PC-9 (cell line): ENCODE results near the gene ANKRD11. TPM values are rescaled to one million over a fixed set of nuclear protein-coding genes. Genes with fewer than 3 reads are reported as not detected.

Experiments
- BruUV-seq: library from RNA; stranded (reverse); fragments of 400-500 nt; replicated peaks from 2 replicates; lab custom pipeline; 2021; lab: Mats Ljungman, UMichigan
- CTCF ChIA-PET: fragments of 300-600 bp; sonication (Branson Sonifier 250); formaldehyde crosslinking; loops from one replicate; lab custom pipeline; 2022; ENCODE audit warnings: antibody characterized with exemption; lab: Charles Lee
- POLR2A ChIA-PET: fragments of 300-600 bp; sonication (Branson Sonifier 250); formaldehyde crosslinking; loops from one replicate; lab custom pipeline; 2022; ENCODE audit warnings: antibody characterized with exemption; ENCODE audit not compliant: unreplicated experiment; lab: Charles Lee
- DNase-seq, 2 experiments: peaks; one replicate each; pipeline versions ENCODE4 v3.0.0 to v3.0.0-alpha.2; 2015 to 2022; ENCODE audit warnings: mixed read lengths in 1 of 2
- H2AFZ ChIP-seq: fragments of 200-600 bp; sonication (generic); 2 replicates; pipeline ENCODE4 v1.8.1; 2017; ENCODE audit warnings: antibody characterized with exemption
- H3F3A ChIP-seq: fragments of 200-600 bp; sonication (generic); 2 replicates; pipeline ENCODE4 v1.8.1; 2017; ENCODE audit warnings: antibody characterized with exemption, mild to moderate bottlenecking, low read depth; ENCODE audit not compliant: insufficient read depth
- H3K27ac ChIP-seq: fragments of 200-600 bp; sonication (generic); 2 replicates; pipeline ENCODE4 v1.6.1; 2016; ENCODE audit warnings: mixed run types
- H3K27me3 ChIP-seq: fragments of 200-600 bp; sonication (generic); 2 replicates; pipeline ENCODE4 v1.6.1; 2016; ENCODE audit warnings: low read depth, mixed run types; ENCODE audit not compliant: insufficient read depth
- H3K36me3 ChIP-seq: fragments of 200-600 bp; sonication (generic); 2 replicates; pipeline ENCODE4 v1.6.1; 2016; ENCODE audit warnings: low read depth, mixed run types
- H3K4me1 ChIP-seq: fragments of 200-600 bp; sonication (generic); replicated peaks from 2 replicates; pipeline ENCODE4 v1.6.1; 2016; ENCODE audit warnings: mixed run types; ENCODE audit not compliant: insufficient read depth
- H3K4me2 ChIP-seq: fragments of 200-600 bp; sonication (generic); 2 replicates; pipeline ENCODE4 v1.6.1; 2017; ENCODE audit warnings: mixed run types
- H3K4me3 ChIP-seq: fragments of 200-600 bp; sonication (generic); 2 replicates; pipeline ENCODE4 v1.6.1; 2016; ENCODE audit warnings: mixed run types
- H3K79me2 ChIP-seq: fragments of 200-600 bp; sonication (generic); 2 replicates; pipeline ENCODE4 v1.6.1; 2017; ENCODE audit warnings: low read depth, mixed run types
- H3K9me2 ChIP-seq: fragments of 200-600 bp; sonication (generic); 2 replicates; pipeline ENCODE4 v1.8.1; 2017; ENCODE audit warnings: mild to moderate bottlenecking; ENCODE audit not compliant: insufficient read depth
- H3K9me3 ChIP-seq: fragments of 200-600 bp; sonication (generic); 2 replicates; pipeline ENCODE4 v1.8.1; 2016; ENCODE audit warnings: low read depth; ENCODE audit not compliant: insufficient read depth
- H4K20me1 ChIP-seq: fragments of 200-600 bp; sonication (generic); 2 replicates; pipeline ENCODE4 v1.8.1; 2017; ENCODE audit not compliant: insufficient read depth
- CTCF ChIP-seq: fragments of 200-600 bp; sonication (generic); conservative IDR thresholded peaks from 2 replicates; pipeline ENCODE4 v1.6.1; 2017; ENCODE audit warnings: mixed run types, antibody characterized with exemption, mild to moderate bottlenecking, moderate library complexity
- EZH2 ChIP-seq: fragments of 200-600 bp; sonication (generic); IDR thresholded peaks from 2 replicates; pipeline ENCODE4 v1.8.0; 2017; ENCODE audit warnings: antibody characterized with exemption, low read depth
- intact Hi-C: fragments of 100-400 bp; cut with micrococcal nuclease; formaldehyde crosslinking; loops from one replicate; pipeline ENCODE4 v1.10.0; 2022; ENCODE audit not compliant: unreplicated experiment
- total RNA-seq: library from RNA; stranded (reverse); gene quantifications from 2 replicates; pipeline ENCODE4 v1.2.3, GENCODE V29; 2021

ANKRD11 gene
- total RNA-seq, 1 experiment from 2014 or later: 220 TPM

- Histone ChIP-seq H2AFZ (no peak overlapping the region), H3K27ac (no peak overlapping the region), H4K20me1 (peaks cover 8% of the 10 kb centered on the region), H3K4me3 (no peak overlapping the region), H3K4me2 (no peak overlapping the region), H3F3A (peaks cover 4% of the 10 kb centered on the region; the same call in 1 of the 2 replicates), H3K9me3 (no peaks in the 10 kb centered on the region), H3K4me1 (peaks cover 14% of the 10 kb centered on the region; the same call in 1 of the 2 replicates), H3K79me2 (peaks cover 34% of the 10 kb centered on the region), H3K27me3 (no peaks in the 10 kb centered on the region), H3K36me3 (no peaks in the 10 kb centered on the region), H3K9me2 (no peaks in the 10 kb centered on the region)
- no peak for TF ChIP-seq EZH2
- TF ChIP-seq CTCF: no peak
- ChIA-PET CTCF (no interaction called here), POLR2A (no interaction called here)
- DNase-seq: no peak
- BruUV-seq: no TSS peak
- intact Hi-C loops: loop anchor here (5.0 kb wide), 1 partner anchor 69 kb away; the partner anchor contains the start of gene RPL13
These were observed 3.4 kb upstream of the ANKRD11 start for GRCh38 chr16:89493776-89494175.

GRCh38 chr16:89491974-89492687, 1.8 kb upstream of the ANKRD11 start:
- intact Hi-C loops: loop anchor here (5.0 kb wide), 1 partner anchor 70 kb away; the partner anchor contains the start of gene RPL13
- H3K27ac ChIP-seq: no peak overlapping the region
- peaks cover 3% of the 10 kb centered on the region; the same call in 1 of the 2 replicates for H3K36me3 ChIP-seq
- peaks cover 25% of the 10 kb centered on the region for H4K20me1 ChIP-seq
- POLR2A ChIA-PET: no interaction called here
- CTCF ChIA-PET: no interaction called here
- DNase-seq: no peak
- no peaks in the 10 kb centered on the region for H3K9me3 ChIP-seq
- H2AFZ ChIP-seq: no peak overlapping the region
- H3K4me3 ChIP-seq: peak overlapping the region; percentile 91; the same call in 1 of the 2 replicates
- H3K27me3 ChIP-seq: no peaks in the 10 kb centered on the region
- no TSS peak for BruUV-seq
- H3F3A ChIP-seq: peaks cover 5% of the 10 kb centered on the region; the same call in 1 of the 2 replicates
- H3K4me2 ChIP-seq: peak overlapping the region; percentile 96
- peaks cover 50% of the 10 kb centered on the region for H3K79me2 ChIP-seq
- no peaks in the 10 kb centered on the region for H3K9me2 ChIP-seq
- no peak for TF ChIP-seq CTCF
- TF ChIP-seq EZH2: no peak
- H3K4me1 ChIP-seq: peaks cover 25% of the 10 kb centered on the region

- TF ChIP-seq CTCF (peak; percentile 30; the same call in 1 of the 2 replicates), EZH2 (no peak)
- BruUV-seq: TSS peak; percentile 71
- H3K27ac ChIP-seq: 0 out of 2 replicates have a peak overlapping the region, but pooled peaks have one; percentile 24
- H3K79me2 ChIP-seq: peaks cover 58% of the 10 kb centered on the region
- CTCF ChIA-PET: no interaction called here
- peaks cover 7% of the 10 kb centered on the region; the same call in 1 of the 2 replicates for H3K36me3 ChIP-seq
- H3K4me1 ChIP-seq: peaks cover 25% of the 10 kb centered on the region
- POLR2A ChIA-PET: interaction anchor here (0.7 kb wide), 1 partner anchor 16 kb away, joined by 3 read pairs; no protein-coding TSS in a partner anchor
- H3K4me3 ChIP-seq: peak overlapping the region; percentile 91
- no peaks in the 10 kb centered on the region for H3K27me3 ChIP-seq
- H3F3A ChIP-seq: peaks cover 5% of the 10 kb centered on the region; the same call in 1 of the 2 replicates
- H3K4me2 ChIP-seq: peak overlapping the region; percentile 96
- peaks cover 33% of the 10 kb centered on the region for H4K20me1 ChIP-seq
- intact Hi-C loops: loop anchor here (5.0 kb wide), 1 partner anchor 71 kb away; the partner anchor contains the start of gene RPL13
- H3K9me2 ChIP-seq: no peaks in the 10 kb centered on the region
- H3K9me3 ChIP-seq: no peaks in the 10 kb centered on the region
- peak overlapping the region; percentile 94 for H2AFZ ChIP-seq
- peak in 1 of 2 experiments; percentile 34 for DNase-seq
These were observed 993 bp upstream of the ANKRD11 start for GRCh38 chr16:89491238-89491869.
